MM.1S (cell line): ENCODE measurements around the gene CNOT2.

Experiments
- CTCF ChIP-seq: fragments of 300-600 bp; sonication (generic); IDR thresholded peaks from 2 replicates; pipeline ENCODE4 v1.5.1; 2016; ENCODE audit warnings: antibody characterized with exemption, low read length, mixed read lengths
- EZH2phosphoT487 ChIP-seq: fragments of 300-600 bp; sonication (generic); IDR thresholded peaks from 2 replicates; pipeline ENCODE4 v1.6.1; 2018; ENCODE audit warnings: antibody characterized with exemption, low read length

- TF ChIP-seq CTCF = no peak
- TF ChIP-seq EZH2phosphoT487 = no peak
These were observed 21.9 kb downstream of the CNOT2 start for GRCh38 chr12:70265132-70265531.
